ENCODE measurements around the gene ATP11B. TPM values are rescaled to one million over a fixed set of nuclear protein-coding genes. Genes with fewer than 3 reads are reported as not detected.

Gene ATP11B
- total RNA-seq, 1 experiment from 2014 or later = 58.1 TPM

GRCh38 chr3:182937293-182938051 is 144.2 kb downstream of the ATP11B start:
- BruUV-seq (replicated peaks) = no TSS peak
- no peak for TF ChIP-seq CTCF (IDR thresholded peaks at IDR 0.05; ENCODE audit: insufficient read depth in 1 of 2, low read depth in 1 of 2, low read length in 1 of 2, severe bottlenecking in 1 of 2, unreplicated experiment in 1 of 2)
- Histone ChIP-seq H3K27me3 (replicated peaks; ENCODE audit: control insufficient read depth, insufficient read depth, low read length) (no peaks in the 10 kb centered on the region), H3K4me1 (no peaks in the 10 kb centered on the region), H3K4me3 (ENCODE audit: low read depth, low read length) (no peak overlapping the region), H3K9me3 (peaks cover 5% of the 10 kb centered on the region; the same call in 1 of the 2 replicates), H3K36me3 (ENCODE audit: control insufficient read depth, insufficient read depth, low read length) (no peaks in the 10 kb centered on the region)
- no peaks in the 10 kb centered on the region for H3K27me3 Mint-ChIP-seq (ENCODE audit: insufficient read depth, unreplicated experiment)
- no peaks in the 10 kb centered on the region for H3K4me1 Mint-ChIP-seq (ENCODE audit: low read depth, unreplicated experiment)
- H3K9me3 Mint-ChIP-seq (ENCODE audit: unreplicated experiment) = no peaks in the 10 kb centered on the region
- no peak overlapping the region for H3K27ac Mint-ChIP-seq (ENCODE audit: unreplicated experiment)
- H3K4me3 Mint-ChIP-seq (ENCODE audit: unreplicated experiment) = no peak overlapping the region
- no peaks in the 10 kb centered on the region for H3K36me3 Mint-ChIP-seq (ENCODE audit: insufficient read depth, unreplicated experiment)
- POLR2A ChIA-PET = no interaction called here
- CTCF ChIA-PET = no interaction called here
- DNase-seq = no peak
- intact Hi-C loops (cut with micrococcal nuclease; ENCODE audit: unreplicated experiment) = no loop called here

GRCh38 chr3:182940266-182940808 is 147.0 kb downstream of the ATP11B start:
- no peaks in the 10 kb centered on the region for H3K36me3 ChIP-seq (ENCODE audit: control insufficient read depth, insufficient read depth, low read length)
- Mint-ChIP-seq H3K27me3 (ENCODE audit: insufficient read depth, unreplicated experiment) (no peaks in the 10 kb centered on the region), H3K9me3 (ENCODE audit: unreplicated experiment) (no peaks in the 10 kb centered on the region), H3K4me3 (ENCODE audit: unreplicated experiment) (no peak overlapping the region), H3K27ac (ENCODE audit: unreplicated experiment) (no peak overlapping the region), H3K4me1 (ENCODE audit: low read depth, unreplicated experiment) (no peaks in the 10 kb centered on the region), H3K36me3 (ENCODE audit: insufficient read depth, unreplicated experiment) (peaks cover 11% of the 10 kb centered on the region)
- TF ChIP-seq CTCF (IDR thresholded peaks at IDR 0.05; ENCODE audit: insufficient read depth in 1 of 2, low read depth in 1 of 2, low read length in 1 of 2, severe bottlenecking in 1 of 2, unreplicated experiment in 1 of 2) = no peak
- ChIA-PET POLR2A (no interaction called here), CTCF (no interaction called here)
- intact Hi-C loops (cut with micrococcal nuclease; ENCODE audit: unreplicated experiment) = no loop called here
- BruUV-seq (replicated peaks) = no TSS peak
- H3K27me3 ChIP-seq (replicated peaks; ENCODE audit: control insufficient read depth, insufficient read depth, low read length) = no peaks in the 10 kb centered on the region
- no peak for DNase-seq
- no peak overlapping the region for H3K4me3 ChIP-seq (ENCODE audit: low read depth, low read length)
- no peaks in the 10 kb centered on the region for H3K9me3 ChIP-seq
- no peaks in the 10 kb centered on the region for H3K4me1 ChIP-seq

GRCh38 chr3:182941719-182942118 is 148.4 kb downstream of the ATP11B start:
- H3K27me3 ChIP-seq (replicated peaks; ENCODE audit: control insufficient read depth, insufficient read depth, low read length) = no peaks in the 10 kb centered on the region
- no peak overlapping the region for H3K4me3 ChIP-seq (ENCODE audit: low read depth, low read length)
- ChIA-PET POLR2A (no interaction called here), CTCF (no interaction called here)
- intact Hi-C loops (cut with micrococcal nuclease; ENCODE audit: unreplicated experiment) = no loop called here
- no peaks in the 10 kb centered on the region; the same call in 1 of the 2 replicates for H3K36me3 ChIP-seq (ENCODE audit: control insufficient read depth, insufficient read depth, low read length)
- DNase-seq = no peak
- Mint-ChIP-seq H3K27me3 (ENCODE audit: insufficient read depth, unreplicated experiment) (no peaks in the 10 kb centered on the region), H3K36me3 (ENCODE audit: insufficient read depth, unreplicated experiment) (peaks cover 19% of the 10 kb centered on the region), H3K27ac (ENCODE audit: unreplicated experiment) (no peak overlapping the region), H3K4me3 (ENCODE audit: unreplicated experiment) (no peak overlapping the region), H3K9me3 (ENCODE audit: unreplicated experiment) (no peaks in the 10 kb centered on the region), H3K4me1 (ENCODE audit: low read depth, unreplicated experiment) (no peaks in the 10 kb centered on the region)
- BruUV-seq (replicated peaks) = no TSS peak
- H3K9me3 ChIP-seq = no peaks in the 10 kb centered on the region
- no peak for TF ChIP-seq CTCF (IDR thresholded peaks at IDR 0.05; ENCODE audit: insufficient read depth in 1 of 2, low read depth in 1 of 2, low read length in 1 of 2, severe bottlenecking in 1 of 2, unreplicated experiment in 1 of 2)
- H3K4me1 ChIP-seq = no peaks in the 10 kb centered on the region
